ENCODE results near the gene RBM43. TPM values are rescaled to one million over a fixed set of nuclear protein-coding genes. Genes with fewer than 3 reads are reported as not detected.
A peak's percentile ranks its signal among the peaks of the same experiment; 100 is the strongest.

Gene RBM43
- total RNA-seq, 2 experiments from 2014 or later, result 0.25 to 0.91 TPM

DNA sequence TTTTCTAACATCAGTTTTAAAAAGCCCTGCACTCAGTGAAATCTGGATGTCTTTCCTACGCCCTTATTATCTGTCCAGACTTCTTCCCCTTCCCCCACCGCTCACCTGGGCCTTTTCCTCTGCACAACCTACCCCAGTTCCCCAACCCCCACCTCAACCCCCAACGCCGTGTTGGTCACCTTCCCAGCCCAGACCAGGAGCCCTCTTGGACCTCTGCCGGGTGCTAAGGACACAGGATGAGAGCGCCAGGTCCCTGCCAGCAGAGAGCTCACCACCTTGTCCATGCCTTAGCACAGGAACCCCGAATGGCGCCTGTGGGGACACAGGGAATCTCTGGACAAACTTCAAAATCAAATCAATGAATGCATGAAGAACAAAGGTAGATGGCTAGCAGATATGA, 966 bp upstream of the RBM43 start:
- Histone ChIP-seq H3K9me2 (ENCODE audit: insufficient read depth, low read length) (no peaks in the 10 kb centered on the region), H3K36me3 (ENCODE audit: insufficient read depth, low read length) (no peaks in the 10 kb centered on the region), H4K20me1 (ENCODE audit: insufficient read depth, low read length) (no peaks in the 10 kb centered on the region), H3K79me2 (ENCODE audit: insufficient read depth, low read depth, low read length) (no peaks in the 10 kb centered on the region), H3K27ac (ENCODE audit: low read depth, low read length, poor library complexity, severe bottlenecking) (no peak overlapping the region), H3K4me1 (ENCODE audit: insufficient read depth, low read length, poor library complexity, severe bottlenecking) (peaks cover 15% of the 10 kb centered on the region), H2AFZ (ENCODE audit: low read length) (no peak overlapping the region; the same call in 1 of the 2 replicates), H3K4me2 (ENCODE audit: low read length) (no peak overlapping the region), H3K4me3 (ENCODE audit: low read depth, low read length, poor library complexity, severe bottlenecking) (no peak overlapping the region), H3K9me3 (ENCODE audit: low read length) (no peaks in the 10 kb centered on the region)
- TF ChIP-seq CTCF (conservative IDR thresholded peaks at IDR 0.05; ENCODE audit: low read length) (no peak), EZH2phosphoT487 (IDR thresholded peaks at IDR 0.05; ENCODE audit: borderline replicate concordance, low read depth, low read length) (no peak)
- intact Hi-C loops (cut with micrococcal nuclease; ENCODE audit: unreplicated experiment), result no loop called here
- no peak for DNase-seq (ENCODE audit: low spot score)
- no TSS peak for BruUV-seq (replicated peaks)
- ChIA-PET POLR2A (interaction anchor here (0.6 kb wide), 1 partner anchor 187 kb away, joined by 4 read pairs; no protein-coding TSS in a partner anchor), CTCF (ENCODE audit: unreplicated experiment) (no interaction called here)

- Histone ChIP-seq H4K20me1 (ENCODE audit: insufficient read depth, low read length) (no peaks in the 10 kb centered on the region), H2AFZ (ENCODE audit: low read length) (peak overlapping the region; percentile 99), H3K9me3 (ENCODE audit: low read length) (no peaks in the 10 kb centered on the region), H3K4me1 (ENCODE audit: insufficient read depth, low read length, poor library complexity, severe bottlenecking) (peaks cover 15% of the 10 kb centered on the region), H3K79me2 (ENCODE audit: insufficient read depth, low read depth, low read length) (no peaks in the 10 kb centered on the region), H3K27ac (ENCODE audit: low read depth, low read length, poor library complexity, severe bottlenecking) (no peak overlapping the region), H3K36me3 (ENCODE audit: insufficient read depth, low read length) (no peaks in the 10 kb centered on the region), H3K4me2 (ENCODE audit: low read length) (peak overlapping the region; percentile 76), H3K4me3 (ENCODE audit: low read depth, low read length, poor library complexity, severe bottlenecking) (peak overlapping the region; percentile 75), H3K9me2 (ENCODE audit: insufficient read depth, low read length) (no peaks in the 10 kb centered on the region)
- BruUV-seq (replicated peaks), result no TSS peak
- TF ChIP-seq EZH2phosphoT487 (IDR thresholded peaks at IDR 0.05; ENCODE audit: borderline replicate concordance, low read depth, low read length) (no peak), CTCF (conservative IDR thresholded peaks at IDR 0.05; ENCODE audit: low read length) (no peak)
- intact Hi-C loops (cut with micrococcal nuclease; ENCODE audit: unreplicated experiment), result loop anchor here (2.0 kb wide), 1 partner anchor 27 kb away; the partner anchor contains the start of gene NMI
- ChIA-PET CTCF (ENCODE audit: unreplicated experiment) (no interaction called here), POLR2A (no interaction called here)
- DNase-seq (ENCODE audit: low spot score), result no peak
Measured at GRCh38 chr2:151261977-151262291, 271 bp upstream of the RBM43 start.

GRCh38 chr2:151260573-151261230, 961 bp downstream of the RBM43 start:
- POLR2A ChIA-PET, result no interaction called here
- peak; percentile 11 for DNase-seq (ENCODE audit: low spot score)
- TF ChIP-seq CTCF (conservative IDR thresholded peaks at IDR 0.05; ENCODE audit: low read length) (no peak), EZH2phosphoT487 (IDR thresholded peaks at IDR 0.05; ENCODE audit: borderline replicate concordance, low read depth, low read length) (no peak)

More at GRCh38 chr2:151260573-151261230, 961 bp downstream of the RBM43 start:
- H3K36me3 ChIP-seq (ENCODE audit: insufficient read depth, low read length), result no peaks in the 10 kb centered on the region
- H3K9me2 ChIP-seq (ENCODE audit: insufficient read depth, low read length), result no peaks in the 10 kb centered on the region
- no peak overlapping the region for H3K27ac ChIP-seq (ENCODE audit: low read depth, low read length, poor library complexity, severe bottlenecking)
- H3K4me2 ChIP-seq (ENCODE audit: low read length), result peak overlapping the region; percentile 76
- no peaks in the 10 kb centered on the region for H3K79me2 ChIP-seq (ENCODE audit: insufficient read depth, low read depth, low read length)
- H2AFZ ChIP-seq (ENCODE audit: low read length), result peak overlapping the region; percentile 99
- BruUV-seq (replicated peaks), result TSS peak; percentile 71
- H3K4me1 ChIP-seq (ENCODE audit: insufficient read depth, low read length, poor library complexity, severe bottlenecking), result peaks cover 15% of the 10 kb centered on the region
- CTCF ChIA-PET (ENCODE audit: unreplicated experiment), result no interaction called here
- no peaks in the 10 kb centered on the region for H4K20me1 ChIP-seq (ENCODE audit: insufficient read depth, low read length)
- intact Hi-C loops (cut with micrococcal nuclease; ENCODE audit: unreplicated experiment), result loop anchor here (2.0 kb wide), 1 partner anchor 28 kb away; the partner anchor contains the start of gene NMI
- peak overlapping the region; percentile 75 for H3K4me3 ChIP-seq (ENCODE audit: low read depth, low read length, poor library complexity, severe bottlenecking)
- H3K9me3 ChIP-seq (ENCODE audit: low read length), result no peaks in the 10 kb centered on the region
